ENCODE measurements around the gene LRRC18. TPM values are rescaled to one million over a fixed set of nuclear protein-coding genes. Genes with fewer than 3 reads are reported as not detected.

LRRC18 gene
- total and polyA plus RNA-seq, 9 of the 15 experiments (the other 6 are each of a cell fraction or from before 2014, with no cell fraction given) = not detected

DNA sequence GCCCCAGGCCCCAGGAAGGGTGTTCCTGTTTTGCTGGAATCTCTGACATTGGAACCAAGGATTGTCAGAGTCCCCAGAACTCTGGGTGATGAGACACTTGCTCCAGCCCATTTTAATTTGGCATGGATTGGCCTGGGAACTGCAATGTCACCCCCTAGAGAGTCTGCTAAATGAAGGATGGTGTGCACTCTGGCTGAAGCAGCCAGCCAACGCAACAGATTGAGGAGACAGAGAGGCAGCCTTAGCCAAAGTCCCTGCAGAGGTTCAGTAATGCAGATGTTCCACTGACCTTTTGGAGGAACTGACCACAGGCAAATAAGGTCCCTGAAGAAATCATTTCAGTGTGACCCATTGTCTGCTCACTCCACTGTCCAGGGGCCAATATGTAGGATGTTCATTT is 13.4 kb downstream of the LRRC18 start:
- BruUV-seq (replicated peaks) = no TSS peak
- TF ChIP-seq STAG1 (CRISPR knock-in tag; IDR thresholded peaks at IDR 0.05; ENCODE audit: borderline replicate concordance) (no peak), NR2C1 (IDR thresholded peaks at IDR 0.05) (no peak), NR2C1 (tag; IDR thresholded peaks at IDR 0.05) (no peak), ZNF140 (CRISPR knock-in tag; IDR thresholded peaks at IDR 0.05) (no peak), MED1 (CRISPR knock-in tag; IDR thresholded peaks at IDR 0.05; ENCODE audit: borderline replicate concordance) (no peak), HMG20A (CRISPR knock-in tag; conservative IDR thresholded peaks at IDR 0.05) (no peak), FOXA1 (IDR thresholded peaks at IDR 0.05; ENCODE audit: borderline replicate concordance) (no peak), ZNF76 (CRISPR knock-in tag; IDR thresholded peaks at IDR 0.05; ENCODE audit: borderline replicate concordance) (no peak), ZFPM2 (CRISPR knock-in tag; IDR thresholded peaks at IDR 0.05) (no peak), MEF2D (tag; conservative IDR thresholded peaks at IDR 0.05; ENCODE audit: low read depth) (no peak), ELF4 (CRISPR knock-in tag; IDR thresholded peaks at IDR 0.05) (no peak), HDGF (IDR thresholded peaks at IDR 0.05) (no peak)
- TF ChIP-seq, protein P1, sequence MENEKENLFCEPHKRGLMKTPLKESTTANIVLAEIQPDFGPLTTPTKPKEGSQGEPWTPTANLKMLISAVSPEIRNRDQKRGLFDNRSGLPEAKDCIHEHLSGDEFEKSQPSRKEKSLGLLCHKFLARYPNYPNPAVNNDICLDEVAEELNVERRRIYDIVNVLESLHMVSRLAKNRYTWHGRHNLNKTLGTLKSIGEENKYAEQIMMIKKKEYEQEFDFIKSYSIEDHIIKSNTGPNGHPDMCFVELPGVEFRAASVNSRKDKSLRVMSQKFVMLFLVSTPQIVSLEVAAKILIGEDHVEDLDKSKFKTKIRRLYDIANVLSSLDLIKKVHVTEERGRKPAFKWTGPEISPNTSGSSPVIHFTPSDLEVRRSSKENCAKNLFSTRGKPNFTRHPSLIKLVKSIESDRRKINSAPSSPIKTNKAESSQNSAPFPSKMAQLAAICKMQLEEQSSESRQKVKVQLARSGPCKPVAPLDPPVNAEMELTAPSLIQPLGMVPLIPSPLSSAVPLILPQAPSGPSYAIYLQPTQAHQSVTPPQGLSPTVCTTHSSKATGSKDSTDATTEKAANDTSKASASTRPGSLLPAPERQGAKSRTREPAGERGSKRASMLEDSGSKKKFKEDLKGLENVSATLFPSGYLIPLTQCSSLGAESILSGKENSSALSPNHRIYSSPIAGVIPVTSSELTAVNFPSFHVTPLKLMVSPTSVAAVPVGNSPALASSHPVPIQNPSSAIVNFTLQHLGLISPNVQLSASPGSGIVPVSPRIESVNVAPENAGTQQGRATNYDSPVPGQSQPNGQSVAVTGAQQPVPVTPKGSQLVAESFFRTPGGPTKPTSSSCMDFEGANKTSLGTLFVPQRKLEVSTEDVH (IDR thresholded peaks at IDR 0.05; ENCODE audit: low read depth, partially characterized antibody) = no peak
- TF ChIP-seq, protein P2, sequence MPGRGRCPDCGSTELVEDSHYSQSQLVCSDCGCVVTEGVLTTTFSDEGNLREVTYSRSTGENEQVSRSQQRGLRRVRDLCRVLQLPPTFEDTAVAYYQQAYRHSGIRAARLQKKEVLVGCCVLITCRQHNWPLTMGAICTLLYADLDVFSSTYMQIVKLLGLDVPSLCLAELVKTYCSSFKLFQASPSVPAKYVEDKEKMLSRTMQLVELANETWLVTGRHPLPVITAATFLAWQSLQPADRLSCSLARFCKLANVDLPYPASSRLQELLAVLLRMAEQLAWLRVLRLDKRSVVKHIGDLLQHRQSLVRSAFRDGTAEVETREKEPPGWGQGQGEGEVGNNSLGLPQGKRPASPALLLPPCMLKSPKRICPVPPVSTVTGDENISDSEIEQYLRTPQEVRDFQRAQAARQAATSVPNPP (IDR thresholded peaks at IDR 0.05; ENCODE audit: borderline replicate concordance, insufficient read depth, insufficient read length) = no peak
- TF ChIP-seq, protein P3, sequence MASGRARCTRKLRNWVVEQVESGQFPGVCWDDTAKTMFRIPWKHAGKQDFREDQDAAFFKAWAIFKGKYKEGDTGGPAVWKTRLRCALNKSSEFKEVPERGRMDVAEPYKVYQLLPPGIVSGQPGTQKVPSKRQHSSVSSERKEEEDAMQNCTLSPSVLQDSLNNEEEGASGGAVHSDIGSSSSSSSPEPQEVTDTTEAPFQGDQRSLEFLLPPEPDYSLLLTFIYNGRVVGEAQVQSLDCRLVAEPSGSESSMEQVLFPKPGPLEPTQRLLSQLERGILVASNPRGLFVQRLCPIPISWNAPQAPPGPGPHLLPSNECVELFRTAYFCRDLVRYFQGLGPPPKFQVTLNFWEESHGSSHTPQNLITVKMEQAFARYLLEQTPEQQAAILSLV (tag; IDR thresholded peaks at IDR 0.05) = no peak
- TF ChIP-seq, protein P4, sequence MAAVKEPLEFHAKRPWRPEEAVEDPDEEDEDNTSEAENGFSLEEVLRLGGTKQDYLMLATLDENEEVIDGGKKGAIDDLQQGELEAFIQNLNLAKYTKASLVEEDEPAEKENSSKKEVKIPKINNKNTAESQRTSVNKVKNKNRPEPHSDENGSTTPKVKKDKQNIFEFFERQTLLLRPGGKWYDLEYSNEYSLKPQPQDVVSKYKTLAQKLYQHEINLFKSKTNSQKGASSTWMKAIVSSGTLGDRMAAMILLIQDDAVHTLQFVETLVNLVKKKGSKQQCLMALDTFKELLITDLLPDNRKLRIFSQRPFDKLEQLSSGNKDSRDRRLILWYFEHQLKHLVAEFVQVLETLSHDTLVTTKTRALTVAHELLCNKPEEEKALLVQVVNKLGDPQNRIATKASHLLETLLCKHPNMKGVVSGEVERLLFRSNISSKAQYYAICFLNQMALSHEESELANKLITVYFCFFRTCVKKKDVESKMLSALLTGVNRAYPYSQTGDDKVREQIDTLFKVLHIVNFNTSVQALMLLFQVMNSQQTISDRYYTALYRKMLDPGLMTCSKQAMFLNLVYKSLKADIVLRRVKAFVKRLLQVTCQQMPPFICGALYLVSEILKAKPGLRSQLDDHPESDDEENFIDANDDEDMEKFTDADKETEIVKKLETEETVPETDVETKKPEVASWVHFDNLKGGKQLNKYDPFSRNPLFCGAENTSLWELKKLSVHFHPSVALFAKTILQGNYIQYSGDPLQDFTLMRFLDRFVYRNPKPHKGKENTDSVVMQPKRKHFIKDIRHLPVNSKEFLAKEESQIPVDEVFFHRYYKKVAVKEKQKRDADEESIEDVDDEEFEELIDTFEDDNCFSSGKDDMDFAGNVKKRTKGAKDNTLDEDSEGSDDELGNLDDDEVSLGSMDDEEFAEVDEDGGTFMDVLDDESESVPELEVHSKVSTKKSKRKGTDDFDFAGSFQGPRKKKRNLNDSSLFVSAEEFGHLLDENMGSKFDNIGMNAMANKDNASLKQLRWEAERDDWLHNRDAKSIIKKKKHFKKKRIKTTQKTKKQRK (IDR thresholded peaks at IDR 0.05; ENCODE audit: borderline replicate concordance, low read depth, low read length) = no peak

More for the DNA sequence above, 13.4 kb downstream of the LRRC18 start:
- no peak for ATAC-seq
- intact Hi-C loops (cut with micrococcal nuclease) (loop anchor here (10.0 kb wide), 1 partner anchor 261 kb away; no protein-coding TSS in a partner anchor), in situ Hi-C loops (cut with MboI) (no loop called here)
- WGBS (ENCODE audit: insufficient coverage, low coverage, missing lambda C conversion rate) = 6% methylated on average over 1 of the region's 1 CpG
- Histone ChIP-seq H3K9me1 (ENCODE audit: control insufficient read depth, insufficient read depth, low read length) (no peaks in the 10 kb centered on the region), H3K4me2 (ENCODE audit: insufficient read depth, low read length) (no peak overlapping the region), H3K9me3 (replicated peaks; ENCODE audit: control insufficient read depth, insufficient read depth, low read depth, low read length) (no peaks in the 10 kb centered on the region), H3K27me3 (ENCODE audit: control insufficient read depth in 2 of 2, insufficient read depth in 2 of 2, low read length in 2 of 2) (peaks cover 11 to 32% of the 10 kb centered on the region in 2 experiments; a peak in 4 of 5 replicates), H3K79me2 (ENCODE audit: control insufficient read depth, insufficient read depth, low read length) (no peaks in the 10 kb centered on the region), H3K36me3 (ENCODE audit: control insufficient read depth, insufficient read depth, low read length) (no peaks in the 10 kb centered on the region), H3K27ac (ENCODE audit: extremely low read depth, low read depth, low read length) (no peak overlapping the region), H3K4me3 (no peak overlapping the region), H2AFZ (ENCODE audit: low read depth, low read length) (no peak overlapping the region), H3K4me1 (replicated peaks in 1 of 2; ENCODE audit: control insufficient read depth in 2 of 2, insufficient read depth in 2 of 2, low read length in 2 of 2) (no peaks in the 10 kb centered on the region; a peak in 1 of 5 replicates), H3K9ac (ENCODE audit: insufficient read depth in 1 of 2, low read depth in 2 of 2, low read length in 2 of 2) (no peak overlapping the region), H4K20me1 (replicated peaks; ENCODE audit: control insufficient read depth, insufficient read depth, low read length) (no peaks in the 10 kb centered on the region)
- CTCF ChIA-PET (ENCODE audit: low intra/inter-chr PET ratio) = no interaction called here
- DNase-seq (ENCODE audit: extremely low read depth in 1 of 4, low spot score in 3 of 4) = no peak
- POLR2A ChIA-PET = interaction anchor here (1.8 kb wide), 1 partner anchor 11 kb away, joined by 3 read pairs; no protein-coding TSS in a partner anchor
- no peak for FAIRE-seq

Data from K562 (cell line).